ENCODE measurements around the gene ZNF487.
"Not testable (repeated sequence)": the region's sequence is repeated elsewhere in the genome, so short reads cannot be mapped to it uniquely, and the experiment has no call there.

Gene ZNF487

GRCh38 chr10:43444323-43444722, 7.4 kb downstream of the ZNF487 start:
- DNase-seq, result no peak

GRCh38 chr10:43444897-43445466, 8.1 kb downstream of the ZNF487 start:
- no peak for DNase-seq

GRCh38 chr10:43446219-43447017, 9.5 kb downstream of the ZNF487 start:
- not testable (repeated sequence) for DNase-seq

GRCh38 chr10:43448742-43449141, 11.8 kb downstream of the ZNF487 start:
- DNase-seq, result no peak

GRCh38 chr10:43452356-43452914, 15.5 kb downstream of the ZNF487 start:
- DNase-seq, result no peak

DNA sequence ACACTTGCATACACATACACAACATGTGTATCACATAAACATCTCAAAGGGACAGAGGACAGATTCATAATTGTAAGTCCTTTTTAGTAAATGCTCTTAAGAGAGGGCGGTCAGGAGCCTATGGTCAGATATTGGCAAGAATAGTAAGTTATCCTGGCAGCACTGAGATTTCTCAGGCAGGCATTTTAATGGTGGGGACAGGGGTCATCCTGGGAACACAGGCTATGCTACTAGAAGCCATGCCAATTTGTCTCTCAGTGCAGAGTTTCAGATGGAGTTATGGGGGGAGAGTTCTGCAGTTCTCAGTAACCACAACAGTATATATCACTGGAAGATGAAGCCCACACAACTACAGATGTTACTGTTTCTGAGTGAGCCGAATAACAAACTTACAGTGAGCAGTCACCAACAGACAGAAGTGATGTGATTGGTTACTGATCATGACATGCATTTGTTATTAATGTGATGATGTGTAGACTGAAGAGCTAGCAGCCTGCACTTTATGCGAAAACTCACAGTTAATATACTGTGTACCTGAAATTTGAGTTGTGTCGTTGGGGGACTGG, 16.4 kb downstream of the ZNF487 start:
- DNase-seq, result no peak

GRCh38 chr10:43454025-43454424, 17.1 kb downstream of the ZNF487 start:
- not testable (repeated sequence) for DNase-seq

DNA sequence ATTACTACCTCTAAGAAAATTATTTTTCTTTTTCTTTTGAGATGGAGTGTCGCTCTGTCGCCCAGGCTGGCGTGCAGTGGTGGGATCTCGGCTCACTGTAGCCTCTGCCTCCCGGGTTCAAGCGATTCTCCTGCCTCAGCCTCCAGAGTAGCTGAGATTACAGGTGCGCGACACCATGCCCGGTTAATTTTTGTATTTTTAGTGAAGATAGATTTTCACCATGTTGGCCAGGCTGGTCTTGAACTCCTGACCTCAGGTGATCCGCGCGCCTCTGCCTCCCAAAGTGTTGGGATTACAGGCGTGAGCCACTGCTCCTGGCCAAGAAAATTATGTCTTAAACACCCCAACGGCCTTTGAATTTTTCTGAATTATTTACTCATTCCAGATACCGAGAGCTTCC, 19.6 kb downstream of the ZNF487 start:
- not testable (repeated sequence) for DNase-seq

GRCh38 chr10:43458227-43458626, 21.3 kb downstream of the ZNF487 start:
- DNase-seq, result no peak

DNA sequence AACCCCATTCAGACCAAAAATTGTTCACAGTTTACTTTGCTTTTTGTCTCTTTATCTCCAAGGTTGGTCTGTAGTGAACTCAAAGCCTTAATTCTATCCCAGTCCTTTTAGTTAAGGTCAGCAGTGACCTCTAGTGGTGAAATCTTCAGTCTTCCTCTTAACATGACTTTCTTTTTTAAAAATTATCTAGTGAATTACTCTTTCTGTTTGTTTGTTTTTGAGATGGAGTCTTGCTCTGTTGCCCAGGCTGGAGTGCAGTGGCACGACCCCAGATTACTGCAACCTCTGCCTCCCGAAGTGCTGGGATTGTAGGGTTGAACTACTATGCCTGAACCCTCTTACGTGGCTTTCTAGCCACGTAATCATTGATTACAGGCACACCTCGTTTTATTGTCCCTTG, 25.0 kb downstream of the ZNF487 start:
- DNase-seq, result no peak

DNA sequence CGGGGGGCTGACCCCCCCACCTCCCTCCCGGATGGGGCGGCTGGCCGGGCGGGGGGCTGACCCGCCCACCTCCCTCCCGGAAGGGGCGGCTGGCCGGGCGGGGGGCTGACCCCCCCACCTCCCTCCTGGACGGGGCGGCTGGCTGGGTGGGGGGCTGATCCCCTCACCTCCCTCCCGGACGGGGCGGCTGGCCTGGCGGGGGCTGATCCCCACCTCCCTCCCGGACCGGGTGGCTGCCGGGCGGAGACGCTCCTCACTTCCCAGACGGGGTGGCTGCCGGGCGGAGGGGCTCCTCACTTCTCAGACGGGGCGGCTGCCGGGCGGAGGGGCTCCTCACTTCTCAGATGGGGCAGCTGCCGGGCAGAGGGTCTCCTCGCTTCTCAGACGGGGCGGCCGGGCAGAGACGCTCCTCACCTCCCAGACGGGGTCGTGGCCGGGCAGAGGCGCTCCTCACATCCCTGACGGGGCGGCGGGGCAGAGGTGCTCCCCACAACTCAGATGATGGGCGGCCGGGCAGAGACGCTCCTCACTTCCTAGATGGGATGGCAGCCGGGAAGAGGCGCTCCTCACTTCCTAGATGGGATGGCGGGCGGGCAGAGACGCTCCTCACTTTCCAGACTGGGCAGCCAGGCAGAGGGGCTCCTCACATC, 28.3 kb downstream of the ZNF487 start:
- DNase-seq, result not testable (repeated sequence)

DNA sequence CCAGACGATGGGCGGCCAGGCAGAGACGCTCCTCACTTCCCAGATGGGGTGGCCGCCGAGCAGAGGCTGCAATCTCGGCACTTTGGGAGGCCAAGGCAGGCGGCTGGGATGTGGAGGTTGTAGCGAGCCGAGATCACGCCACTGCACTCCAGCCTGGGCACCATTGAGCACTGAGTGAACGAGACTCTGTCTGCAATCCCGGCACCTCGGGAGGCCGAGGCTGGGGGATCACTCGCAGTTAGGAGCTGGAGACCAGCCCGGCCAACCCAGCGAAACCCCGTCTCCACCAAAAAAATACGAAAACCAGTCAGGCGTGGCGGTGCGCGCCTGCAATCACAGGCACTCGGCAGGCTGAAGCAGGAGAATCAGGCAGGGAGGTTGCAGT, 28.8 kb downstream of the ZNF487 start:
- not testable (repeated sequence) for DNase-seq

DNA sequence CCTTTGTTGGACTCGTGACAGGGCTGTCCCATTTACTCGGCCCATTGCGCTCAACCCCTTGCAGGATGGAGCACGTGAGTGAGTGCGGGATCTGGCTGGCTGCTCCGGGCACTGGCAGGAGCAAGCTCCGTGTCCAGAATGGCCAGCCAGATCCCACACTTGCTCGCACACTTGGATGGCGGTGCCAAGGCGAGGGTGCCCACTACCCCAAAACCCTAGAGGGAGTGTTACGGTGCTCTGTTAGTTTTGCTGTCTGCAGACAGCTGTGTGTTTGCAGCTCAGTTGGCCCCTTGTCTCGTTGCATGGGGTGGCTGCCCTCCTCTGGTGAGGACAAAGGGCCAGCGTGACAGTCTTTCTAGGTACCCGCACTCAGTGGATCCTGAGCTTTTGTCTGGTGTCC, 34.2 kb downstream of the ZNF487 start:
- no peak for DNase-seq

DNA sequence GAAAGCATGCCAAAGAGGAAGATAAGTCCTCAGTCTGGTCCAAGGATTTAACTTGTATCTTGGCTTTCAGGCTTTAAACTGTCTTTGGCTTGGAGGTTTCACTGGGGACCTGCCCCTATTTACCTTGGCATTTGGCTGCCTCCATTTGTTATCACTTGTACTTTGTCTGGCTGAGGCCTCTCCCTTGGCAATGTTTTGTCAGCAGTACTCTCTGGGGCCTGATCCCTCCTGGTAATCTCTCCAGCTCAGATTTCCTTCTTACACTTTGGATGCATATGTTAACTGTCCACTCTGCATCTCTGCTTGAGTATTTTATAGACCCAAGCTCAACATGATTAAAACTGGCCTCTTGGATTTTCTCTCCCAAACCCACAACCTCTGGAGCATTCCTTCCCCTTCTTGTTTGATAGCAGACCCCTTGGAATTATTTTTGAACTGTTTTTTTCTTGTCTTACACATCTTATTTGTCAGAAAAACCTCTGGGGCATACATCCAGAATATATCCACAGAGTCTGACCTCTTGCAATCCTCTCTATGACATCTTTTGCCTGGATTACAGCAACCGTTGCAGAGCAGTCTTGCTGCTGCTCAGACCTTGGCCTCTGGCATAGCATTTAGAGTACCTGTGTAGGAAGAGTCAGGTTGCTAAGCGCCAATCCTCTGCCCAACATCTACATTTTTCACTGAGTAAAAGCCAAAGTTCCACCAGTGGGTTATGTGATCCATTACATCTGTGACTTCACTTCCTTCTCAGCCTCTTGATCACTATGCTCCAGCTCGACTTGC, 35.2 kb downstream of the ZNF487 start:
- DNase-seq, result no peak

- DNase-seq, result no peak
Observed at GRCh38 chr10:43479275-43479674, 42.4 kb downstream of the ZNF487 start.

- no peak for DNase-seq
Observed at GRCh38 chr10:43482319-43483078, 45.6 kb downstream of the ZNF487 start.

DNA sequence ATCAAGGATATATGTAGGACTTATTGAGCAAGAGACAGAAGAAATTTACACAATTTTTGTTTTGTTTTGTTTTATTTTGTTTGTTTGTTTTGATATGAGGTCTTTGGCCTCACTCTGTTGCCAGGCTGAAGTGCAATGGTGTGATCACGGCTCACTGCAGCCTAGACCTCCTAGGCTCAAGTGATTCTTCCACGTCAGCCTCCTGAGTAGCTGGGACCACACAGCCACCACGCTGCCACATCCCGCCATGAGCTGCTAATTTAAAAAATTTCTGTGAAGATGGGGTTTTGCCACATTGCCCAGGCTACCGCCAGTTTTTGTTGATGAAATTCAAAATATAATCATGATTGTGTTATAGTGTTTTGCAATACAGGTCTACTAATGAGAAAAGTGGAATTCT, 54.9 kb downstream of the ZNF487 start:
- no peak for DNase-seq

DNA sequence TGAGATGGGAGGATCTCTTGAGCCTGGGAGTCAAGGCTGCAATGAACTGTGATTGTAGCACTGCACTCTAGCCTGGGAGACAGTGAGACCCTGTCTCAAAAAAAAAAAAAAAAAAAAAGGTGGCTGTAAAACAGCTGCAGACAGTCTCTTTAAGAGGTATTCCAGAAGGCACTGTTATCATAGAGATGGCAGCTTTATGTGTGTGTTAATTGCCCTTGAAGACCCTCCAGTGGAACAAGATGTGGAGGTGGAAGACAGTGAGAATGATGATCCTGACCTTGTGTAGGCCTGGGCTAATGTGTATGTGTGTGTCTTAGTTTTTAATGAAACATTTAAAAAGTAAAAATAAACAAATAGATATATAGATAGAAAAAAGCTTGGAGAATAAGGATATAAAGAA, 66.0 kb downstream of the ZNF487 start:
- DNase-seq, result no peak

GRCh38 chr10:43524434-43525247, 87.7 kb downstream of the ZNF487 start:
- DNase-seq, result no peak
